ENCODE measurements around the gene OR4K2.

DNA sequence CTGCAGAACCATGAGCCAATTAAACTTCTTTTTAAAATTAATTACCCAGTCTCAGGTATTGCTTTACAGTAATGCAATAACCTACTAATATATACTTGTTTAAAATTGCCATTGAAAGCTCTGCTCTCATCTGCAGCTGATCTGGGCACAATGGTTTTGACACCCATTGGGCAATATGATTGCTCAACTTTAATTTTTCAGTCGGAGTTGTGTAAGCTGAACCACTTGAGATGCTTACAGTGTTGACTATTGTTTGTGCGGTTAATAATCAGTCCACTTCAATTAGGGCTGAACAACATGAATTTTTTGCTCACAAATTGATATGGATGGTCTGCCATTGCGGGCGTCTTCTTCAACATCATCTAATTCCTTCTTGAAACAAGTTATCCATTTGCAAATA is 27.5 kb downstream of the OR4K2 start:
- no peak for TF ChIP-seq EZH2 (IDR thresholded peaks at IDR 0.05; ENCODE audit: insufficient read depth, poor library complexity, severe bottlenecking)
- TF ChIP-seq EZH2phosphoT487 (IDR thresholded peaks at IDR 0.05; ENCODE audit: insufficient read depth, low read depth) = no peak

Measured in GM23248 (cell line).